Choroid plexus epithelial cell (primary cell): Measurements from ENCODE around the gene OR5V1.
"Not testable (repeated sequence)": the region's sequence is repeated elsewhere in the genome, so short reads cannot be mapped to it uniquely, and the experiment has no call there.

ENCODE experiments used
- DNase-seq: peaks from one replicate; pipeline ENCODE4 v3.0.0-alpha.2; 2010; ENCODE audit warnings: low read depth
- H3K4me3 ChIP-seq: 2 replicates; pipeline ENCODE4 v1.5.1; 2011; ENCODE audit warnings: low read depth, mild to moderate bottlenecking, control low read depth, low read length, moderate library complexity
- TF ChIP-seq, protein P1 (sequence below): conservative IDR thresholded peaks from 2 replicates; pipeline ENCODE4 v1.5.1; 2011; ENCODE audit warnings: low read depth, mild to moderate bottlenecking, control low read depth, inconsistent platforms, low read length, moderate library complexity

The OR5V1 gene

DNA sequence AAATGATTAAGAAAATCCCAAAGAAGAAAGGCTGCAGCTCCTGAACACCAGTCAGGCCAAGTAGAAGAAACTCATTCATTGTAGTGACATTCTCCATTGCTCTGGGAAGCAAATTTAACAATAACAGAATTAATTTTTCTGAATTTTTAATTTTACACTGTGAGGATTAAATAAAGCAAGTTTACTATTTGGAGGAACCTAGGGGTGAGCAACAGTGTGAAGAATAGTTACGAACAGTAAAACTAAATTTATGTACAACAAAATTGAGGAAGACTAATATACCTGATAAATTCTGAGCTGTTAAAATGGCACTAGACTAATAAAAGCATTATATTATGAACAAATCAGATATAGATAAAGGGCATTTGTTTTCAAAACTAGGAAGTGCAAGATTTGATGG, 6.5 kb upstream of the OR5V1 start, which contains the start of gene OR12D3:
Gene OR12D3, minus strand, starts transcription at position 101 of the 400 bp plus-strand sequence. Its CDS starts 4 bp downstream, at position 97.
- DNase-seq, result no peak
- no peak within 1 kb of the TSS for H3K4me3 ChIP-seq
- TF ChIP-seq, protein P1, sequence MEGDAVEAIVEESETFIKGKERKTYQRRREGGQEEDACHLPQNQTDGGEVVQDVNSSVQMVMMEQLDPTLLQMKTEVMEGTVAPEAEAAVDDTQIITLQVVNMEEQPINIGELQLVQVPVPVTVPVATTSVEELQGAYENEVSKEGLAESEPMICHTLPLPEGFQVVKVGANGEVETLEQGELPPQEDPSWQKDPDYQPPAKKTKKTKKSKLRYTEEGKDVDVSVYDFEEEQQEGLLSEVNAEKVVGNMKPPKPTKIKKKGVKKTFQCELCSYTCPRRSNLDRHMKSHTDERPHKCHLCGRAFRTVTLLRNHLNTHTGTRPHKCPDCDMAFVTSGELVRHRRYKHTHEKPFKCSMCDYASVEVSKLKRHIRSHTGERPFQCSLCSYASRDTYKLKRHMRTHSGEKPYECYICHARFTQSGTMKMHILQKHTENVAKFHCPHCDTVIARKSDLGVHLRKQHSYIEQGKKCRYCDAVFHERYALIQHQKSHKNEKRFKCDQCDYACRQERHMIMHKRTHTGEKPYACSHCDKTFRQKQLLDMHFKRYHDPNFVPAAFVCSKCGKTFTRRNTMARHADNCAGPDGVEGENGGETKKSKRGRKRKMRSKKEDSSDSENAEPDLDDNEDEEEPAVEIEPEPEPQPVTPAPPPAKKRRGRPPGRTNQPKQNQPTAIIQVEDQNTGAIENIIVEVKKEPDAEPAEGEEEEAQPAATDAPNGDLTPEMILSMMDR, result no peak

DNA sequence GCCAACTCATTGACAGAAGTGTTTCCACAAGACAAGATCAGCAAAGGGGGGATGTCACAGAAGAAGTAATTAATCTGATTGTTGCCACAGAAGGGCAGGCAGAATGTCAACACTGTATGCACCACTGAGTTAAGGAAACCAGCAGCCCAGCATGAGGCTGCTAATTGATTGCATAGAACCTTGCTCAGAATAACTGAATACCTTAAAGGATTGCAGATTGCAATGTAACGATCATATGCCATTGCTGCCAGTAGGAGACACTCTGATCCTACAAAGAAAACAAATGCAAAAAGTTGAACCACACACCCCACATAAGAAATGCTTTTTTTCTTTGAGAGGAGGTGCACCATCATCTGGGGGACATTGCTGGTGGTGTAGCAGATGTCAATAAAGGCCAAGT, 13.1 kb downstream of the OR5V1 start:
- no peak for DNase-seq
- TF ChIP-seq, protein P1, result no peak
- H3K4me3 ChIP-seq, result no peak overlapping the region

DNA sequence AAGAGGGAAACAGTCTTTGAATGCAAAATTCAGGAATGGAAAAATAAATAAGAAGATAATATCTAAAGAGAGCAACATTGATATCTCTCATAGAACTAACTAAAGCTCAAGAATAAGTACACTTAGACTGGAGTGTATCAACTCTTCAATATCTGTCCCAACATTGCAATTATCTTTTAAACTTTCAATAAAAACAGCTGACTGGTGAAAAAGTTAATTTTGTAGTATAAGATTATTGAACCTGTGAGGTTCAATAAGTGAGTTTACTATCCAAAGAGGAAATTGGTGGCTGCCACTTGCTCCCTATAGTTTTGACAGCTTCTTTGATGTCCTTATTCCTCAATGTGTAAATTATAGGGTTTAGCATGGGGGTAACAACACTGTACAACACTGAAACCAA, 13.7 kb downstream of the OR5V1 start:
- H3K4me3 ChIP-seq, result no peak overlapping the region
- DNase-seq, result no peak
- TF ChIP-seq, protein P1, result no peak

DNA sequence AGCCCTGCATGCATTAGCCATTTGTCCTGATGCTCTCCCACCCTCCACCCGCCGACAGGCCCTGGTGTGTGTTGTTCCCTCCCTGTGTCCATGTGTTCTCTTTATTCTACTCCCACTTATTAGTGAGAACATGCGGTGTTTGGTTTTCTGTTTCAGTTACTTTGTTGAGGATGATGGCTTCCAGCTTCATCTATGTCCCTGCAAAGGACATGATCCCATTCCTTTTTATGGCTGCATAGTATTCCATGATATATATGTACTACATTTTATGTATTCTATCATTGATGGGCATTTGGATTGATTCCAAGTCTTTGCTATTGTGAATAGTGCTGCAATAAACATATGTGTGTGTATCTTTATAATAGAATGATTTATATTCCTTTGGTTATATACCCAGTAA, 19.3 kb downstream of the OR5V1 start:
- DNase-seq, H3K4me3 ChIP-seq: not testable (repeated sequence)

DNA sequence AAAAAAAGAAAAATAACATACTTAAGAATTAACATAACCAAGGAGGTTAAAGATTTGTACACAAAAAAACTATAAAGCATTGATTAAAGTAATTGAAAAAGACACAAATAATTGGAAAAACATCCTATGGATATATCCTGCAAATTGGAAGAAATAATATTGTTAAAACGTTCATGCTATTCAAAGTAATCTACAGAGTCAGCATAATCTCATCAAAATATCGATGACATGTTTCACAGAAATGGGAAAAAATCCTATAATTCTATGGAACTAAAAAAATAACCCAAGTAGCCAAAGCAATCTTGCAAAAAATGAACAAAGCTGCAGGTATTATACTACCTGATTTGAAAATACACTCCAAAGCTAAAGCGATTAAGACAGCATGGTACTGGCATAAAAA, 23.3 kb downstream of the OR5V1 start:
- TF ChIP-seq, protein P1, result no peak
- H3K4me3 ChIP-seq, result no peak overlapping the region
- DNase-seq, result no peak

DNA sequence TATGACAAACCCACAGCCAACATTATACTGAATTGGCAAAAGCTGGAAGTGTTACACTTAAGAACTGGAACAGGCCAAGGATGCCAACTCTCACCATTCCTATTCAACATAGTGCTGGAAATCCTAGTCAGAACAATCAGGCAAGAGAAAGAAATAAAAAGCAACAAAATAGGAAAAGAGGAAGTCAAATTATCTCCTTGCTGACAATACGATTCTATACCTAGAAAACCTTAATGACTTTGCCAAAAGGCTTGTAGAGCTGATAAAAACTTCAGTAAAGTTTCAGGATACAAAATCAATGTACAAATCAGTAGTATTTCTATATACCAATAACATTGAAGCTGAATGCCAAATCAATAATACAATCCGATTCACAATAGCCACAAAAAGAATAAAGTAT, 32.4 kb downstream of the OR5V1 start:
- no peak overlapping the region for H3K4me3 ChIP-seq
- TF ChIP-seq, protein P1, result no peak
- DNase-seq, result no peak

DNA sequence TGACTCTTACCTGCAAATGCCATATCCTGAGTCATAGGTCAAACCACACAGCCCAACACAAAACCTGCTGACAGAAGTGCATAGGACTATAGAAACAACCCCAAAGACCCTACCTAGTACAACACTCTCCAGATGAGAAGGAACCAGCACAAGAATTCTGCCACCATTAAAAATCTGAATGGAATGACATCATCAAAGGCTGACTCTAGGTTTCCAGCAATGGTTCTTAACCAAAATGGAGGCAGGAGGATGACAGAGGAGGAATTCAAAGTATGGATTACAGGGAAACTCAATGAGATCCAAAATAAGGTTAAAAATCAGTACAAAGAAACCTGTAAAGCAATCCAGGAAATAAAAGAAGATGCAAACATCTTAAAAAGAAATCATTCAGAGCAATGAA, 36.0 kb downstream of the OR5V1 start:
- H3K4me3 ChIP-seq, result no peak overlapping the region
- no peak for DNase-seq
- TF ChIP-seq, protein P1, result no peak

DNA sequence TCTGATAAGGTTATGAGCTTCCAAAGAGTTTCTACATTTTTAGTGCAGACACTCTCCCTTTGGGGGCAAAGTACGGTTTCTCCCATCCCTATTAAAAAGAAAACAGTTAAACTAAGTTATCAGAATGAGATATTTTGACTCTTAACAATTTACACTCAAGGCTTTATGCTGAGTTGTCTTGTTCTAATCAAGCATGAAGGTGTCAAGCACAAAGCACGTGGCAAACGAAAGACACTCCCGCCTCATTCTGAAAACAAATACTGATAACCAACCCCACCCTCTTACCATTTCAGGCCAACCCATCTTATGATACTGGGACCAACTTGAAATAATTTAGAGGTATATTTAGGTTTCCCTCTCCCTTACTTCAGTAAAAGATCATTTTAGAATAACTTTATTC, 42.9 kb downstream of the OR5V1 start:
- no peak overlapping the region for H3K4me3 ChIP-seq
- DNase-seq, result no peak
- TF ChIP-seq, protein P1, result no peak

DNA sequence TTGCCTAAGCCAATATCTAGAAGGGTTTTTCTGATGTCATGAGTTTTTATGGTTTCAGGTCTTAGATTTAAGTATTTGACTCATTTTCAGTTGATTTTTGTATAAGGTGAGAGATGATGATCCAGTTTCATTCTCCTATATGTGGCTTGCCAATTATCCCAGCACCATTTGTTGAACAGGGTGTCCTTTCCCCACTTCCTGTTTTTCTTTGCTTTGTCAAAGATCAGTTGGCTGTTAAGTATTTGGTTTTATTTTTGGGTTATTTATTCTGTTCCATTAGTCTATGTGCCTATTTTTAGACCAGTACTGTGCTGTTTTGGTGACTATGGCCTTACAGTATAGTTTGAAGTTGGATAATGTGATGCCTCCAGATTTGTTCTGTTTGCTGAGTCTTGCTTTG, 45.3 kb downstream of the OR5V1 start:
- DNase-seq, H3K4me3 ChIP-seq: not testable (repeated sequence)
